Ectodermal cell (in vitro differentiated cells): ENCODE results near the gene WDR83.

Experiments
- H3K27ac ChIP-seq: 2 replicates; pipeline ENCODE4 v1.7.0; 2013; ENCODE audit warnings: mild to moderate bottlenecking, low read depth, low read length; ENCODE audit not compliant: insufficient read depth, poor library complexity, severe bottlenecking
- H3K27me3 ChIP-seq: 2 replicates; pipeline ENCODE4 v1.7.0; 2013; ENCODE audit warnings: mild to moderate bottlenecking, low read length; ENCODE audit not compliant: insufficient read depth, control insufficient read depth, poor library complexity, severe bottlenecking
- H3K36me3 ChIP-seq: one replicate; pipeline ENCODE4 v1.7.0; 2013; ENCODE audit warnings: low read length; ENCODE audit not compliant: control insufficient read depth, insufficient read depth
- H3K4me1 ChIP-seq: one replicate; pipeline ENCODE4 v1.7.0; 2013; ENCODE audit warnings: low read length; ENCODE audit not compliant: control insufficient read depth, insufficient read depth
- H3K4me3 ChIP-seq: 2 replicates; pipeline ENCODE4 v1.7.0; 2013; ENCODE audit warnings: low read depth, low read length, control low read depth; ENCODE audit not compliant: insufficient read depth
- H3K9me3 ChIP-seq: 2 replicates; pipeline ENCODE4 v1.7.0; 2013; ENCODE audit warnings: mild to moderate bottlenecking, low read length, moderate library complexity; ENCODE audit not compliant: control insufficient read depth
- WGBS, 2 experiments: methylation state at CpG; one replicate each; pipeline ENCODE4 v1.1.7; 2013; ENCODE audit warnings: missing lambda C conversion rate in 2 of 2; 5-methylcytosine and 5-hydroxymethylcytosine counted together

The WDR83 gene

DNA sequence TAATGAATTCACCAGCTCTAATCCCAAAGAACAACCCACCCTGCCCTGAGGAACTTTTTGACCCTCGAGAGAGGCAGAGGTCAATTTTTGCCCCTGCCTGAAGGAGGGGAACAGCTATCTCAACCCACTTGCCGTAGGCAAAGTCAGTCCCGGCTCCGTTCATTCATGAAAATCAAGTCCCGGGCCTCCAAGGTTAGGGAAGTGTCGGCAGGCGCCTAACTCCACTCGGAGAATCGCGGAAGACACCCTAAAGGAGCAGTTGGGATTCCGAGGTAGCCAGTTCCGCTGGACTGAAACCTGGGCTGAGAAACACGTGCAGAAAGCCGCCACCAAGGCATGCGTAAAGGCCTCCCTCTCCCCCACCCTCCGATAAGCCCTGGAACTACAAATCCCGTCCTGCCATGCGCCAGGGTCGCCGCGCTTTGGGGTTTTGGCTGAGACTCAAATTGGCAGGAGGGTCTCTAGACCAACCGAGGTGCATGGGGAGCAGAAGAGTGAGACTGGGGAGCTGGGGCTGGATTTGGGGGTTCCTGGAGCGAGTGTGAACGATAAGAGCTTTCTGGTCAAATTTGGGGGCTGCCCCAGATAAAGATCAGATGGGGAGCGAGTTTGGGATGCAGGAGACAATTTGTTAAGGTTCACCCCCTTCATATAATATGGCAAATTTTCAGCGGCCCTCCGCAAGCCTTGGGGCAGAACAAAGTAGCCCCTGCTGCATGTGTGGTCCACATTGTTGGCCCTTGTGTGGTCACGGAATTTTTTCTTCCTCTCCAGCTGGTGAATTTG, 57.2 kb downstream of the WDR83 start, which contains the start of gene TNPO2:
Gene TNPO2, minus strand, starts transcription at position 292 of the 786 bp plus-strand sequence. CDS start 2,955 bp downstream, outside the sequence.
- peak within 1 kb of the TSS; percentile 65 for H3K4me3 ChIP-seq
- 6 to 8% methylated on average over 28 of the region's 28 CpGs for WGBS, 2 experiments

More for the DNA sequence above, 57.2 kb downstream of the WDR83 start, which contains the start of gene TNPO2:
- H3K27ac ChIP-seq, result peak within 1 kb of the TSS; percentile 85
- no peaks in the 10 kb centered on the region for H3K9me3 ChIP-seq
- no peaks in the 10 kb centered on the region for H3K27me3 ChIP-seq
- peaks cover under 1% of the 10 kb centered on the region for H3K36me3 ChIP-seq
- no peaks in the 10 kb centered on the region for H3K4me1 ChIP-seq
